GM21367 (cell line): Measurements from ENCODE around the gene ADIPOR2.

Experiments used
- ATAC-seq: cut with Tn5 transposase; IDR thresholded peaks from one replicate; pipeline ENCODE4 v1.9.1; 2021; ENCODE audit not compliant: unreplicated experiment

Gene ADIPOR2

DNA sequence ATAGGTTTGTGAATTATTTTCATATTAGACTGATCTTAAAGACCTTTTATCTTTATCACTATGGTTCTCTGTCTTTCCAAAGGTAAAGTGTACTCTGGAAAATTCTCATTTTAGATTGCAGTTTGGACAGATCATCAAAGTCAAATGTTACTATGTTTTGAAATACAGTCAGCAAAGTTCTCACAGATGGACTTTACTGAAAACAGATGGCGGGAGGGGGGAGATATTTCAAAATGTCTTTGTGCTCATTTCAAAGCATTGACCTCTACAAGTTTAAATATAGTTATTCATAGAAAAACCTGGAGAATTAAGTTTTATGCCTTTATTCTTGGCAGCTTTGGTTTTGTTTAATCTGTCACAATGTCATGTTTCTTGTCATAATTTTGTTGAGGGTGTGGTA, 77.7 kb downstream of the ADIPOR2 start:
- ATAC-seq, result no peak

DNA sequence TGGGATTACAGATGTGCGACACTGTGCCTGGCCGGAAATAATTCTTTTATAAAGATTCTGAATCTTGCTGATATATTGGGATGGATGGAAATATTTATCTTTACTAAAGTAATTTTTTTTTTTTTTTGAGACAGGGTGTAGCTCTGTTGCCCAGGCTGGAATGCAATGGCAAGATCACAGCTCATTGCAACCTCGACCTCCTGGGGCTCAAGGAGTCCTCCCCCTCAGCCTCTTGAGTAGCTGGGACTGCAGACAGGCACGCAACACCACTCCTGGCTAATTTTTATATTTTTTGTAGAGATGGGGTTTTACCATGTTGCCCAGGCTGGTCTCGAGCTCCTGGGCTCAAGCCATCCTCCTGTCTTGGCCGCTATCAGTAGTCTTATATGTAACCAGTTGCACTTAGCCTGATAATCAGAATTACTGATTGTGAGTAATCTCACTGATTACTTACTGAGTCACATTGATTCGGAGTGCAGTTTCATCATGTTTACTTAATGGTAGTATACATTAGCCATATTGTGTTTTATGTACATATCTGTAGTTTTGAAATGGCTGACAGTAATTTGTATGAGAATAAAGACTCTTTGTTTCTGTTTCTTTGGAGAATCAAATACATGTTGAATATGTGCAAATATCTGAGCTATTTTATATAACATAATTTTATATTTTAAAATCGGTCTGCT, 79.1 kb downstream of the ADIPOR2 start:
- no peak for ATAC-seq

DNA sequence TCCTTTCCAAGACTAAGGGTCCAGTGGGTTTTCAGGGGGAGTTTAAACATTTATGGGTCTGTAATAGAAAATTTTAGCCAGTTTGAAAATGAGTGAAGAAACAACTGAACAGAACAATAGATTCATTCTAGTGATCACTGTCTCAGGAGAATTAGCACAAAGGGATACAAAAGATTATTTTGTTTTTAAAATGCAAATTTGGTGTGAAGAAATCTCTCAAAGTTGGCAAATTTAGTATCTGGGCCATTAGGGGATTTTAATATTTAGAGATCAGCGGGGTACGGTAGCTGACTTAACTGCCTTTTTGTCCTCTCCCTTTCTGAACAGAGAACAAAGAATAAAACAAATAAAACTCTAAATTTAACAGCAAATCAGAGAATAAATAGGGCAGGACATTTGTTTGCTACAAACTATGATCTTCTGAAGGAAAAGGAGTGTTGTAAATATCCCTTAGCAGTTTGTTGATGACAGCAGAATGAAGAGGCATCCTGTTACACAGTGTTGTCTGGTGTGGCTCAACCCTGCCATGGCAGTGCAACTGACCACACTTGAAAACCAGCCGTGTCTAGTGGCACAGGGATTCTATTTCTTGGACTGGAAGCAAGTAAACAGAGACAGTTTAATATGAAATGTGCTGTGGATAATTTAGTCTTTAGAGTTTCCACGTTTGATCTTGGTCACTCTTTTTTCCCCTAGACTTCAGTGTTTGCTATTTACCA, 83.2 kb downstream of the ADIPOR2 start:
- ATAC-seq, result no peak

DNA sequence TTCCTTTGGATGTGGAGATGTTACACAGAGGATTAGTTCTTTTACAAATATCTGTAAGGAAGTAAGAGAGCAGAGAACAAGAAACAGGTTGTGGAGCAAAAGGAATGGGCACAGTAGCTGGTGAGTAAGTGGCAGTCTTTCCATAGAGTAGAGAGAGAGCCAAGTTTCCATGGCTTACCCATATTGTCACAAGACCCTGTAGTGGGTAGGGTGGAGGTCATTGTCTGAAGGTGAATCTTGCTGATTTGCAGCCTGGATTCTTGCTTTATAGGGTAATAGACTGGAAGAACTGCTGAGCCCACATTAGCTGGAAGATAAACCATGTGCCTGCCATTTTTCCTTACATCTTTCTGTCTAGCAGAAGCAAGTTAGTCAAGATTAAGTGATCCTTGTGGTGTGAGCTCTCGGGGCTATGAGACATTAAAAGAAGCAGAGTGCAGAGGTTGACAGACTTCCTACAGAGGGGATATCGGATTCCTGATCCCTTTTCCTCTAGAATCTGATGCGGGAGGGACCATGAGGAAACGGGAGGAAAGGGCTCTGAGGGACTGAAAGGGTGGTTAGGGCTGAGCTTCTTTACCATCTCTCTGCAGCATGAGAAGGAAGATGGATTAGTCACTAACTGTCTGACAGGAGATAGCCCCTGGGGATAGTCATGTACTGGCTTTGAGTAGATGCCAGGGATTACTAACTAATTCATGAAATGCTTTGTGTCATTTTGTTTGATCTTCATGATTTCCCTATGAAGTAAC, 85.5 kb downstream of the ADIPOR2 start:
- ATAC-seq, result no peak

DNA sequence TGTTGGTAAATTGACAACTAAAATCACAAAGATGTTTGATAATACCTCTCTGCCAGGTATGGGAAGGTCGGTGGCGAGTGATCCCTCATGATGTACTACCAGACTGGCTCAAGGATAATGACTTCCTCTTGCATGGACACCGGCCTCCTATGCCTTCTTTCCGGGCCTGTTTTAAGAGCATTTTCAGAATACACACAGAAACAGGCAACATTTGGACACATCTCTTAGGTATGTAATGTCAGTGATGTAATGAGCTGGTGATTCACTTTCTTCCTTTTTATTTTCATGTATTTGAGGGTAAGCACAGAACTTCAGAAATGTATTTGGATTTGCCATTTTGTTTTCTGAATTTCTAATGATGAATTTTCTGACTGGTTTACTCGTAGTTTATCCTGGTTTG, 86.9 kb downstream of the ADIPOR2 start:
- ATAC-seq, result no peak

DNA sequence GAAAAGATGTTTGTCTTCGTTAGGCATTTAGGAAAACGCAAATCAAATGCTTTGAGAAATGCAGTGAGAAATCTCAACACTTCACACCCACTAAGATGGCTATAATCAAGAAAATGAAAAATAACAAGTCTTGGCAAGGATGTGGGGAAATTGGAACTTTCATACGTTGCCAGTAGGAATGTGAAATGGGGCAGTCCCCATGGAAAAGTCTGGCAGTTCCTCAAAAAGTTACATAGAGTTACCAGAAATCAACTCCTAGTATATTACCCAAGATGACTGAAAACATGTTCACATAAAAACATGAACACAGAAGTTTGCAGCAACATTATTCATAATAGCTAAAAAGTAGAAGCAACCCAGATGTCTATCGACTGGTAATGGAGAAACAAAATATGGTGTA, 88.0 kb downstream of the ADIPOR2 start:
- no peak for ATAC-seq

DNA sequence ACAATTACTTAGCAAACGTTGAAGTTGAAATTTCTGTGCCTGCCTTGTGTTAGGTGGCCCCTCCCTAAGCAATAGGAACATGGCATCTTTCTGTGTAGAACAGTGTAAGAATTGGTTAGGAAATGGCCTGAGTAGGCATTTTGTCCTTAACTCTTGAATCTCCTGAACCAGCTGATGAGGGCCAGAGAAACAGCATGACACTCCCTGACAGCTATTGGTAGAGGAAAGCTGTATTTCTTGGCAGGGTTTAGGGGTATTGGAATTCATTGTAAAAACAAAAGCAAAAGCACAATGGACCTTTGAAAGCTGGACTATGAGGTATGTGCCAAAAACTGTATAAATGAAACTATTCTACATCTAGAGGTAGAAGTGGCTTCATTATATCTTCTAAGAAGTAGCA, 88.9 kb downstream of the ADIPOR2 start:
- no peak for ATAC-seq

DNA sequence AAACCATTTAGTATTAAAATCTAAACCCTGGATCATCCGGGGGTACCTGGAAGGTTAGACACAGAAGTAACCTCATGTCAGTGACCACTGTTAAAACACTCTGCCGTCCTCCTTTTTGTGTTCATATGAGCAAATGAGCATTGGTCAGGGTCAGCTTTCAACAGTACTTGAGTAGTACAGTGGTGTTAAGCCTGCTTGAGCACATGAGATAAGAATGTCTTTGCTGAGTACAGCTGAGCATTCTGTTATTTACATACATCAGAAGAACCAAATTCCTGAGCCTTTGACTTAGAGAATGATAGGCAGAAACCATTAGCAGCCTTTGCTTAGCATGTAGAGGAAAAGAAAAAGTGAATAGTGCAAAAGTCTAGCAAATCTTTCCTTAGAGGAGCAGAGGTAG, 90.9 kb downstream of the ADIPOR2 start:
- ATAC-seq, result no peak

DNA sequence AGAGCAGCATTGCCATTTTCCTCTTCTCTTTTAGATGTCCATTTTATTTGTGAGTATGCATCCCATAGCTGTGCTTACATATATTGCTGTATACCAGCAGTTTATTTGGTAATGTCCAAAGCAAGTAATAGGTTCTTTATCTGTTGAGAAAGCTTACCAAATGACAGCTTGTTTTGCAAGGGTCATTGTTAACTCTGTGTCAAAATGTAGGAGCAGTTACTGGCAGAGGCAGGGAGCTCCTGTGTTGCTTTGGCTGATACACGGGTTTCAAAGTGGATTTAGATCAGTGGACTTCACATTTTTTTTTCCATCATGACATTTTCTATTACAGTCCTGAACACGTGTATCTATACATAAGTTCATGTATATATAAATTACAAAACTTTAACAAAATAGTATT, 91.3 kb downstream of the ADIPOR2 start:
- no peak for ATAC-seq

DNA sequence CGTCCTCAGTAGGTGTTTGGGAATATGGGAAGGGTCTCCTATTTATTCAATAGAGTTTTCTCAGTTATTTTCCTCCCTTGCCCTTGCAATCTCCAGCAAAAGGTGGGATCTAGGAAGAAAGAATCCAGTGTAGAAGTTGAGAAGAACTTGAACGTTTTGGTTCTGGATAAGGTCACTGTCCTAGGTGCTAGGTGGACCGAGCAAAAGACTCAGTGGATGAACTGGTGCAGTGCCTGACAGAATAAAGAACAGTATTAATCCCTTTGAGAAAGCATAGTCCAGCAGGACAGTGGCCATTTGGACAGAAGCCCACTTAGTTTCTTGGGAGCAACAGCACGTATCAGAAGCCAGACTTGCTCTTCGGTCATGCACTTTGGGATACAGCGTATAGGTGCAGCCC, 96.8 kb downstream of the ADIPOR2 start:
- ATAC-seq, result no peak

DNA sequence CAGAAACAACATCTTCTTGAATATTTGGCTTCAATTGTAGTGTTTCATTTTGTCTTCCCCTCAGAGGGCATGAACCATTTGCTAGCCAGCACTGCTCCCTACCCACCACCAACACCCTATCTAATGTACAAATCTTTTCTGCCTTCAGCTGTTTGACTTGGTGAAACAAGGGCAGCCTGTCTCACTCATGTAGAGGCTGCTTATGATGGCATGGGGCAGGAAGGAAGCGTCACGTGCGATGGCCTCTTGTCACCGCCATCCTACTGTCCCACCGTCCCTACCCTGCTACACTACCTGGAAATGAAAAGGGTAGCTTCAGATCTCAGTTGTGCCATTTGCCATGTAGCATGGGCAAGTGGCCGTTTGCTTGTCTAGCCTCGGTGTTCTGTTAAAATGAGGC, 99.6 kb downstream of the ADIPOR2 start:
- ATAC-seq, result no peak

DNA sequence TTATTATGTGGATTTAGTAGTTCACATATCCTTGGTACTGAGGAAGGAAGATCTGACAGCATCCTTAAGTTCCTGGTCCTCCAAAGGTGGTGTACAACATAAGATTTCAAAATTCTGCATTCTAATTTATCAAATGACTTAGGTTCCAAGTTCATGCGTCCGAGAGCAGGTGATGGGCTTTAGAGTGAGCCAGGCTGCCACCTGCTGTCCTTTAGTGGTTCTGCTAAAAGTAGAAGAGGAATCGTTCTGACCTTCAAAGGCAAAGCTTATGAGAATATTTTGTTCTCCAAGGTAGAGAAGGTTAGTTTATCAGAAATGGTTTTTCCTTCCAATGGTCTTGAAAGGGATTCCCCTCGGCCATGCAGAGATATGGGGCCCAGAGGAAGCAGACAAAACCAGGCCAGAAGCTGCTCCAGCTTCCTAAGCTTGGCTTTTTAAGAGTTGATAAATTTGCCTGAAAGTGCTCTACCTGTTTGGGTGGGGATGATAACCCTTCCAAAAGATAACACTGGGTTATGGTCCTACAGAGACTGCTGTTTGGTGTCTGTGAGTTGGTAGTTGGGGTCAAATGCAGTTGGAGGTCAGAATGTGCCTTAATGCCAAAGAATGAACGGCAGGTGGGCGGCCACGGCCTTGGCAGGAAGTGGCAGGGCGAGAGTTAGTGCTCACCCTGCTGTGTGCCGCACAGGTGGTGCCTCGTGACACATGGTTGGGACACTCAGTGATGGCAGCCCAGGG, 100.4 kb downstream of the ADIPOR2 start:
- no peak for ATAC-seq

DNA sequence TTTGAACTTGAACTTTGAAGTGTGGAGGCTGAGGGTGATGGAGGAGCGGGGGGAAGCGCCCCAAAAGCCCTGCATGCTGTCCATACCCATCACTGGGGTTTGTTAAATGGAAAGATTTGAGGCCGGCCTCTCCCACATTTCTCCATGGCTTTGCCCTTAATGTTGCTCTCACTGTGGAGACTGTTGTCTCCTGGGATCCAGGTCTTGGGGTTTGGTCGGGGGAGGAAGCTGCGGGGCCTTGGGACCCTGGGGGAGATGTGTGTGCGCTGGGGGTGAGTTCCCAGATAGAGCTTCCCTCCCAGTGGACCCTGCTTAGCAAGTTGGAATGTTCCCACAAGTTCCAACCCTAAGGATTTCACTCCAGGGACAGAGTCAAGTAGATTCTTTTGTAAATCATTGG, 101.5 kb downstream of the ADIPOR2 start:
- ATAC-seq, result no peak

DNA sequence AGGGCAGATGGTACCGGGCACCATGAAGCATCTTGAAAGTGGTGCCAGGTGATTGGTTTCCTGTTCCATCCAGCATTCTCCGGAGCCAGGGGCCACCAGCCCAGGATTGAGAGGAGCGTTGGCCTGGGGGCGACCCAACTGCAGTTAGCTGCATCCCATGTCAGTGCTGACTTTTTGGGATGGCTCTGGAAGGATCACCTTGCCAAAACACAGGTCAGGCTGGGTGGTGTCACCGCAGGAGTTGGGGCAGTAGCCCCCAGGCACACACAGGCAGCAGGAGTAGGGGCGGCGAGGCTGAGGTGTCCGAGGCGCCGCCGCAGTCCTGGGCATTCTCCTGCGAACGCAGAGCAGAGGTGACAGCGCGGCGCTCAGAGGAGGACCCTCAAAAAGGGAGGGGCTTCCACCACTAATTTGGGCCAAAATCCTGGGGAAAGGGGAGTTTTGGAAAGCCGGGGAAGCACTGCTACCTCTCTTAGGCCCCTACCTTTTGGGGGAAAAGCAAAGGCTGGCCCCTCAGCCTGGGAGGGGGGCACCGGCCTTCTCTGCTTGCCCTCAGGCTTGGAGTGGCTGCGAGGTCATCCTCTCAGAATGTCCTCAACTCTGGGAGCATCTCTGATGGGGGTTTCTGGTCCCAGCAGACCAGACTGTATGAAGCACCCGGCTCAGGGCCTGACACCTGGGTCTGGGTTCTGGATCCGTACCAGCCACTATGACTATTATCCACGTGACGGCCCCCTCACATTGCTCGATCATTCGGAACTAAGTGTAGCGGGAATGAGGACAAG, 102.7 kb downstream of the ADIPOR2 start:
- no peak for ATAC-seq

DNA sequence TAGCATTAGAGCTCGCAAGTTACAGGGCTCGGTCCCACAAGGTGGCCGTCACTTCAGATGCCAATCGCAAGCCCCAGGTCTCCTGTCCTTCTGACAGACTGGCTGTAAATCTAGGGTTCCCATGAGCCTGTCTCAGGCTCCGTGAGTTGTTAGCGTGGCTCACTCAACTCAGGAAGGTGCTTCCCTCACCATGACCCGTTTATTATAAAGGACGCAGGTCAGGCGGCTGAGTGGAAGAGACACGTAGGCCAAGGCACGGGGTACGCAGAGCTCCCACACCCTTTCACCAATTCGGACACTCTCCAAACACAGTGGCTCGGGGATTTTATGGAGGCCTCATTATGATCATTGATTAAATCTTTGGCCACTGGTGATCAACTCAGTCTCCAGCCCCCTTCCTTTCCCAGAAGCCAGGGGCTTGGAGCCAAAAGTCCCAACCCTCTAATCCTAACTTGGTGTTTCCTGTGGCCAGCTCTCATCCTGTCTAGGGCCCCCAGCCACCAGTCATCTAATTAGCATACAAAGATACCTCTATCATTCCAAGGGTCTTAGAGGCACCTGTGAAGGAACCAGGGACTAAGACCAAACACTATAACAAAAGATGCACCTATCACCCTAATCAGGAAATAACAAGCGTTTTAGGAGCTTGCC, 103.7 kb downstream of the ADIPOR2 start:
- no peak for ATAC-seq

DNA sequence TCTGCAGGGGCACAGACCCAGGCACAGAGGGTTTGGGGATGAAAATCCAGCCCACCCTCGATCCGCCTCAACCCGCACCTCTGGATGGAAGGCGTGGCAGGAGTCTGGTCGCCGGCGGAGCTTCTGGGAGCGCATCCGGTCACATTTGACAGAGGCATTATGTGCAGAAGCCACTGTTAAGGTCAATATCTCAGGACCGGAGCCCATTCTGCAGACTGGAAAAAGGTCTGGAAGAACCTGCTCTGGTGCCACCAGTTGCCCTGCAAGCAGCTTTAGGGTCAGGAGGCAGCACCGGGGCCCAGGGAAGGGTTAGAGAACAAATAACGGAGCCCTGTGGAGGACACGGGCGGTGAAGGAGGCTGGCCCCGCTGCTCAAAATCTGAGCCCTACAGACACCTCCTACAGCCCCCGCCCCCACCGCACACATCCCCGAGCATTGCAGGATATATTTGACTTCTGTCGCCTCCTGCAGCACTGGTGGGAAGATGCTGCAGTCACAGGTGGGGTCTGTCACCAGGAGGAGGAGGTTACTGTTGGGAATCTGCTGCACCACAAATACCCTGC, 104.4 kb downstream of the ADIPOR2 start:
- ATAC-seq, result no peak

DNA sequence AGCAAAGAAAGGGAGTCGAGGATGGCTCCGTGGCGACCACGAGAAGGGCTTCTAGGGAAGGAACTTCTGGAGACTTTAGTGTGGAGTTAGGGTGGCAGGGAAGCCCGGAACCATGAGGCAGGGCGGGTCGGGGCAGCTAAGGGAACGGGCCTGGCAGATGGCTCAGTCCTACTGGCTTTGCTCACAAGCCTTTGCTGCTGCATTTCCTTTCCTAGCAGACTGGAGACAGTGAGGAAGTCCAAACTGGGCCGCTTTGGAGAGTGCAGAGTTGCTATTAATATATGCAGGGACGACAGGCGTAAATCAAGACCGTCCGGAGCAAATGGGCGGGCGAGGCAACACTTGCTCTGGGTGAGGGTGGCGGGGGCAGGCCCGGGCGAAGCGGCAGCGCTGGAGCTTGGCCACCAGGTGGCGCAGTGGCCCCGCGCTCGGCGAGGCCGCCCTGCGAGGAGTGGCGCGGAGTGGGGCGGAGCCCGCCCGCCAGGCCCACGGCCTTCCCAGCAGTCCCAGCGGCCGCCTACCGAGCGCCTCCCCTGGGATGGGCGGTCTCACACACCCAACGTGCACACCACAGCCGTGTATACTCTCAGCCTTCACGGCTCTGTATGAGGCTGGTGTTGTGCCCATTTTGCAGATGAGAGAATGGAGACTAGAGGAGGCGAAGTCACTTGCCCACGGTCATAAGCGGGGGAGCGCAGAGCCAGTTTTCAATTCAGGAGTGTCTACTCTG, 105.1 kb downstream of the ADIPOR2 start:
- peak; percentile 62 for ATAC-seq

DNA sequence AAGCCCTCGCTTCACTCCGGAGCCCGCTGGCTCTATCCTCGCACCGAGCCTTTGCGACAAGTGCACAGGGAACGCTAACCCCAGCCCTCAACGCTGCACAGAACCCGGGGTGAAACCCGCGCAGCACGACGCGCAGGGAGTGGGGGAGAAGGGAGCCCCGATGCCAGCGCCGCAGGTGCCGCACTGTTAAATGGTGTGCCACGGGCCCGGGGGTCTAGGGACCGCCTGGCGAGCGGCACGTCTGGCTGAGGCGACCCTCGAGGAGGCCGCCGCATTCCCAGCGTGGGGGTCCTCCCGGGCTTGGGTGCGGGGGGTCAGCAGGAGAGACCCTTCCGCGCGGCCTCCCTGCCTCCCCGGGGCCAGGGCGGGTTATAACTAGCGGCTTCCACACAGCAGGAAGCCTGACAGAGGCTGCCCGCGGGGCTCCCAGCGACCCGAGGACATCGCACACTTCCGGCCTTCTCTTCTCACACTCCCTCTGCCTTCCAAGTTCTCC, 105.7 kb downstream of the ADIPOR2 start:
- ATAC-seq, result no peak
